K562 (cell line): Measurements from ENCODE around the gene USP10. TPM values are rescaled to one million over a fixed set of nuclear protein-coding genes. Genes with fewer than 3 reads are reported as not detected.

Source experiments
- ATAC-seq: fragments of 200-7000 bp; cut with Tn5 transposase; 3 replicates; pipeline ENCODE4 v1.9.1; 2020; ENCODE audit warnings: moderate library complexity
- BruUV-seq: library from RNA; stranded (reverse); fragments of 400-500 nt; replicated peaks from 2 replicates; lab custom pipeline; 2021; lab: Mats Ljungman, UMichigan
- CTCF ChIA-PET: fragments of 300-600 bp; formaldehyde crosslinking; extraction: SDS; loops from one replicate; lab custom pipeline; 2021; ENCODE audit warnings: low intra/inter-chr PET ratio; lab: Yijun Ruan, JAX
- POLR2A ChIA-PET: fragments of 300-600, 350-650 bp; sonication (Branson Sonifier 250); formaldehyde crosslinking; extraction: SDS; loops from one replicate; lab custom pipeline; 2021; ENCODE audit warnings: antibody characterized with exemption, inconsistent platforms; lab: Yijun Ruan, JAX
- DNase-seq, 4 experiments: peaks; one replicate each; pipeline versions ENCODE4 v3.0.0 to v3.0.0-alpha.2; 2011 to 2018; ENCODE audit warnings: low spot score in 3 of 4, mixed read lengths in 3 of 4; ENCODE audit errors: extremely low read depth in 1 of 4
- FAIRE-seq: peaks from 2 replicates; lab custom pipeline; 2011; peaks lifted over from hg19 to GRCh38; lab: Jason Lieb, UNC
- H2AFZ ChIP-seq: 2 replicates; pipeline ENCODE4 v1.6.0; 2011; ENCODE audit warnings: low read depth, low read length, control low read depth, inconsistent platforms
- H3K27ac ChIP-seq: fragments of 200-600 bp; 3 replicates; pipeline ENCODE4 v1.8.0; 2011; ENCODE audit warnings: low read depth, mild to moderate bottlenecking, control low read depth, inconsistent platforms, low read length, moderate library complexity, mixed read lengths; ENCODE audit errors: extremely low read depth
- H3K27me3 ChIP-seq, 2 experiments: fragments of 300-600 bp in 1 of 2; 2 replicates in 1 of 2; 3 replicates in 1 of 2; pipeline versions ENCODE4 v1.6.0 to v1.8.0; 2011; ENCODE audit warnings: inconsistent platforms in 2 of 2, low read length in 2 of 2, mild to moderate bottlenecking in 1 of 2, mixed read lengths in 1 of 2, moderate library complexity in 1 of 2; ENCODE audit not compliant: control insufficient read depth in 2 of 2, insufficient read depth in 2 of 2
- H3K36me3 ChIP-seq: fragments of 300-600 bp; 3 replicates; pipeline ENCODE4 v1.8.0; 2011; ENCODE audit warnings: mild to moderate bottlenecking, low read length, inconsistent platforms; ENCODE audit not compliant: control insufficient read depth, insufficient read depth
- H3K4me1 ChIP-seq, 2 experiments: fragments of 200-600 bp in 1 of 2; replicated peaks in 1 of 2; 2 replicates in 1 of 2; 3 replicates in 1 of 2; pipeline versions ENCODE4 v1.5.1 to v1.8.0; 2011; ENCODE audit warnings: inconsistent platforms in 2 of 2, low read length in 2 of 2, mild to moderate bottlenecking in 1 of 2, mixed read lengths in 1 of 2, moderate library complexity in 1 of 2; ENCODE audit not compliant: control insufficient read depth in 2 of 2, insufficient read depth in 2 of 2
- H3K4me2 ChIP-seq: 2 replicates; pipeline ENCODE4 v1.6.1; 2011; ENCODE audit warnings: low read length, control low read depth, inconsistent platforms, mixed read lengths; ENCODE audit not compliant: insufficient read depth
- H3K4me3 ChIP-seq: fragments of 200-600 bp; sonication (generic), shearing (Covaris generic); 2 replicates; pipeline ENCODE4 v1.5.1; 2016; ENCODE audit warnings: control low read depth, inconsistent platforms
- H3K79me2 ChIP-seq: fragments of 200-600 bp; 3 replicates; pipeline ENCODE4 v1.8.0; 2011; ENCODE audit warnings: low read length, inconsistent platforms; ENCODE audit not compliant: control insufficient read depth, insufficient read depth
- H3K9ac ChIP-seq, 2 experiments: 2 replicates each; pipeline versions ENCODE4 v1.6.0 to v1.6.1; 2011; ENCODE audit warnings: low read depth in 2 of 2, low read length in 2 of 2, control low read depth in 1 of 2, inconsistent platforms in 1 of 2, mild to moderate bottlenecking in 1 of 2, mixed read lengths in 1 of 2; ENCODE audit not compliant: insufficient read depth in 1 of 2
- H3K9me1 ChIP-seq: one replicate; pipeline ENCODE4 v1.6.0; 2011; ENCODE audit warnings: inconsistent platforms, mild to moderate bottlenecking, low read length, moderate library complexity; ENCODE audit not compliant: control insufficient read depth, insufficient read depth
- H3K9me3 ChIP-seq: replicated peaks from 2 replicates; pipeline ENCODE4 v1.5.1; 2011; ENCODE audit warnings: low read depth, low read length, inconsistent platforms; ENCODE audit not compliant: control insufficient read depth, insufficient read depth
- H4K20me1 ChIP-seq: replicated peaks from 2 replicates; pipeline ENCODE4 v1.6.1; 2011; ENCODE audit warnings: low read length, inconsistent platforms, mixed read lengths; ENCODE audit not compliant: control insufficient read depth, insufficient read depth
- CEBPG ChIP-seq, 3 experiments: fragments of 200-800 bp in 1 of 3; sonication (Bioruptor generic) in 1 of 3; sonication (generic) in 1 of 3; formaldehyde crosslinking in 1 of 3; IDR thresholded peaks in 2 of 3; conservative IDR thresholded peaks in 1 of 3; 2 replicates each; pipeline versions ENCODE4 v1.6.1 to v1.8.0; 2016 to 2022; ENCODE audit warnings: missing compliant biosample characterization in 2 of 3, missing genetic modification characterization in 2 of 3, mild to moderate bottlenecking in 1 of 3, missing genetic modification reagents in 1 of 3
- CREB1 ChIP-seq, 2 experiments: sonication (generic) in 1 of 2; formaldehyde crosslinking in 1 of 2; IDR thresholded peaks; 2 replicates each; pipeline versions ENCODE4 v1.6.1 to v1.8.0; 2012 to 2022; ENCODE audit warnings: inconsistent platforms in 1 of 2, mild to moderate bottlenecking in 1 of 2, missing genetic modification reagents in 1 of 2, moderate library complexity in 1 of 2
- HDAC1 ChIP-seq, 2 experiments: fragments of 450-650 bp; IDR thresholded peaks; 2 replicates each; pipeline ENCODE4 v1.6.1; 2016 to 2017; ENCODE audit warnings: inconsistent platforms in 1 of 2, mild to moderate bottlenecking in 1 of 2, moderate library complexity in 1 of 2
- HMGXB4 ChIP-seq: sonication (generic); formaldehyde crosslinking; IDR thresholded peaks from 2 replicates; pipeline ENCODE4 v1.8.1; 2023; ENCODE audit warnings: mild to moderate bottlenecking, missing genetic modification reagents
- HNRNPUL1 ChIP-seq: fragments of 200-400 bp; formaldehyde crosslinking; IDR thresholded peaks from 2 replicates; pipeline ENCODE4 v1.6.1; 2017; ENCODE audit warnings: low read length
- NR3C1 ChIP-seq: sonication (generic); formaldehyde crosslinking; IDR thresholded peaks from 2 replicates; pipeline ENCODE4 v1.8.1; 2022; ENCODE audit warnings: missing genetic modification reagents
- POLR3G ChIP-seq: IDR thresholded peaks from 2 replicates; pipeline ENCODE4 v1.6.1; 2011; ENCODE audit not compliant: insufficient read length, insufficient replicate concordance; ENCODE audit errors: extremely low read depth
- RBM17 ChIP-seq: fragments of 200-400 bp; formaldehyde crosslinking; IDR thresholded peaks from 2 replicates; pipeline ENCODE4 v1.6.1; 2017; ENCODE audit warnings: low read depth, mild to moderate bottlenecking, low read length, borderline replicate concordance
- TRIM24 ChIP-seq, 2 experiments: fragments of 450-650 bp; IDR thresholded peaks; 2 replicates each; pipeline ENCODE4 v1.6.1; 2016
- XRCC5 ChIP-seq: fragments of 200-400 bp; formaldehyde crosslinking; IDR thresholded peaks from 2 replicates; pipeline ENCODE4 v1.6.1; 2017; ENCODE audit warnings: low read depth, mild to moderate bottlenecking, low read length
- ZBTB43 ChIP-seq: sonication (generic); formaldehyde crosslinking; IDR thresholded peaks from 2 replicates; pipeline ENCODE4 v1.8.0; 2023; ENCODE audit warnings: mild to moderate bottlenecking, missing genetic modification reagents
- ZNF280A ChIP-seq: fragments of 450-650 bp; IDR thresholded peaks from 2 replicates; pipeline ENCODE4 v1.6.1; 2018; ENCODE audit warnings: mild to moderate bottlenecking, low read depth; ENCODE audit not compliant: partially characterized antibody
- WGBS: fragments of 100-300 bp; shearing (Covaris generic); methylation state at CpG from one replicate; pipeline ENCODE4 v1.1.6; 2016; ENCODE audit warnings: low coverage, mixed read lengths; ENCODE audit not compliant: insufficient coverage; ENCODE audit errors: missing lambda C conversion rate; 5-methylcytosine and 5-hydroxymethylcytosine counted together
- in situ Hi-C: fragments of 300-500 bp; cut with MboI; formaldehyde crosslinking; loops from 4 replicates; pipeline ENCODE4 v1.15.0; 2018; ENCODE audit warnings: inconsistent platforms, mixed read lengths
- intact Hi-C: fragments of 100-400 bp; cut with micrococcal nuclease; formaldehyde crosslinking; loops from 2 replicates; pipeline ENCODE4 v1.14.2; 2022
- polyA plus RNA-seq, 8 experiments: library from polyadenylated mRNA; depleted of rRNA in 4 of 8; stranded (reverse) in 5 of 8; unstranded in 3 of 8; fragments of >200 nt; fragmentation: Nextera tagmentation in 2 of 8; fragmentation: Illumina TruSeq in 1 of 8; extraction: Ambion mirVana in 2 of 8; extraction: Trizol in 1 of 8; gene quantifications; 2 replicates each; pipeline versions ENCODE4 v1.2.1 to v1.2.3, GENCODE V29; 2011 to 2014; ENCODE audit warnings: inconsistent platforms in 1 of 8, missing spikeins in 1 of 8
- total RNA-seq, 7 experiments: library from RNA; depleted of rRNA in 6 of 7; stranded (reverse); fragments of >200 nt in 6 of 7; fragmentation: Illumina TruSeq in 2 of 7; extraction: Trizol in 2 of 7; gene quantifications; 2 replicates each; pipeline versions ENCODE4 v1.2.1 to v1.2.3, GENCODE V29; 2011 to 2021; ENCODE audit warnings: low replicate concordance in 1 of 7

Gene USP10
- total and polyA plus RNA-seq, 9 of the 15 experiments (the other 6 are each of a cell fraction or from before 2014, with no cell fraction given) = 61.7 to 197 (median 116) TPM

- TF ChIP-seq HDAC1 (IDR thresholded peaks at IDR 0.05) (no peak), ZNF280A (no peak), XRCC5 (no peak)
- TF ChIP-seq, all 486 proteins: peak for 27
These were observed 54.6 kb downstream of the USP10 start (continued) for GRCh38 chr16:84754353-84754856.

GRCh38 chr16:84754956-84755672, 55.3 kb downstream of the USP10 start:
- Histone ChIP-seq H3K4me1 (peaks cover 0 to 18% of the 10 kb centered on the region in 2 experiments; a peak in 3 of 5 replicates), H3K9me1 (peaks cover 5% of the 10 kb centered on the region), H4K20me1 (peaks cover 57% of the 10 kb centered on the region), H3K9ac (no peak overlapping the region), H3K79me2 (peaks cover 97% of the 10 kb centered on the region), H3K27me3 (no peaks in the 10 kb centered on the region), H2AFZ (no peak overlapping the region), H3K4me2 (no peak overlapping the region), H3K36me3 (peaks cover 83% of the 10 kb centered on the region), H3K9me3 (no peaks in the 10 kb centered on the region), H3K4me3 (no peak overlapping the region), H3K27ac (no peak overlapping the region)
- no peak for FAIRE-seq
- no TSS peak for BruUV-seq
- WGBS = 87% methylated on average over 17 of the region's 17 CpGs
- in situ Hi-C loops = loop anchor here (5.0 kb wide), 1 partner anchor 212 kb away; no protein-coding TSS in a partner anchor
- CTCF ChIA-PET = interaction anchor here (0.6 to 2.6 kb wide), 10 partner anchors 27 to 331 kb away, joined by 3 to 34 read pairs (median 4); no protein-coding TSS in a partner anchor
- TF ChIP-seq RBM17 (no peak), HNRNPUL1 (no peak), HMGXB4 (0 out of 2 replicates have a peak, but pooled peaks have one; percentile 12), TRIM24 (IDR thresholded peaks at IDR 0.05) (no peak), POLR3G (no peak), CEBPG (CRISPR knock-in tag; IDR thresholded peaks at IDR 0.05) (0 out of 2 replicates have a peak, but pooled peaks have one; percentile 4), CEBPG (tag; conservative IDR thresholded peaks at IDR 0.05 in 1 of 2, IDR thresholded peaks at IDR 0.05 in 1 of 2) (no peak), NR3C1 (CRISPR knock-in tag) (peak; percentile 50; the same call in 1 of the 2 replicates), ZBTB43 (CRISPR knock-in tag) (0 out of 2 replicates have a peak, but pooled peaks have one; percentile 23), CREB1 (IDR thresholded peaks at IDR 0.05) (no peak), CREB1 (CRISPR knock-in tag; IDR thresholded peaks at IDR 0.05) (no peak)
- intact Hi-C loops = loop anchor here (1.0 to 2.0 kb wide), 5 partner anchors 162 to 215 kb away; no protein-coding TSS in a partner anchor
- no peak for DNase-seq
- no peak for ATAC-seq
- POLR2A ChIA-PET = interaction anchor here (0.6 to 1.3 kb wide), 8 partner anchors 14 to 333 kb away, joined by 3 to 5 read pairs (median 4); no protein-coding TSS in a partner anchor
